K562 (cell line): Measurements from ENCODE around the gene ZSWIM6. TPM values are rescaled to one million over a fixed set of nuclear protein-coding genes. Genes with fewer than 3 reads are reported as not detected.

ENCODE experiments used
- ATAC-seq: fragments of 200-7000 bp; cut with Tn5 transposase; 3 replicates; pipeline ENCODE4 v1.9.1; 2020; ENCODE audit warnings: moderate library complexity
- BruUV-seq: library from RNA; stranded (reverse); fragments of 400-500 nt; replicated peaks from 2 replicates; lab custom pipeline; 2021; lab: Mats Ljungman, UMichigan
- CTCF ChIA-PET: fragments of 300-600 bp; formaldehyde crosslinking; extraction: SDS; loops from one replicate; lab custom pipeline; 2021; ENCODE audit warnings: low intra/inter-chr PET ratio; lab: Yijun Ruan, JAX
- POLR2A ChIA-PET: fragments of 300-600, 350-650 bp; sonication (Branson Sonifier 250); formaldehyde crosslinking; extraction: SDS; loops from one replicate; lab custom pipeline; 2021; ENCODE audit warnings: antibody characterized with exemption, inconsistent platforms; lab: Yijun Ruan, JAX
- DNase-seq, 4 experiments: peaks; one replicate each; pipeline versions ENCODE4 v3.0.0 to v3.0.0-alpha.2; 2011 to 2018; ENCODE audit warnings: low spot score in 3 of 4, mixed read lengths in 3 of 4; ENCODE audit errors: extremely low read depth in 1 of 4
- FAIRE-seq: peaks from 2 replicates; lab custom pipeline; 2011; peaks lifted over from hg19 to GRCh38; lab: Jason Lieb, UNC
- H2AFZ ChIP-seq: 2 replicates; pipeline ENCODE4 v1.6.0; 2011; ENCODE audit warnings: low read depth, low read length, control low read depth, inconsistent platforms
- H3K27ac ChIP-seq: fragments of 200-600 bp; 3 replicates; pipeline ENCODE4 v1.8.0; 2011; ENCODE audit warnings: low read depth, mild to moderate bottlenecking, control low read depth, inconsistent platforms, low read length, moderate library complexity, mixed read lengths; ENCODE audit errors: extremely low read depth
- H3K27me3 ChIP-seq, 2 experiments: fragments of 300-600 bp in 1 of 2; 2 replicates in 1 of 2; 3 replicates in 1 of 2; pipeline versions ENCODE4 v1.6.0 to v1.8.0; 2011; ENCODE audit warnings: inconsistent platforms in 2 of 2, low read length in 2 of 2, mild to moderate bottlenecking in 1 of 2, mixed read lengths in 1 of 2, moderate library complexity in 1 of 2; ENCODE audit not compliant: control insufficient read depth in 2 of 2, insufficient read depth in 2 of 2
- H3K36me3 ChIP-seq: fragments of 300-600 bp; 3 replicates; pipeline ENCODE4 v1.8.0; 2011; ENCODE audit warnings: mild to moderate bottlenecking, low read length, inconsistent platforms; ENCODE audit not compliant: control insufficient read depth, insufficient read depth
- H3K4me1 ChIP-seq, 2 experiments: fragments of 200-600 bp in 1 of 2; replicated peaks in 1 of 2; 2 replicates in 1 of 2; 3 replicates in 1 of 2; pipeline versions ENCODE4 v1.5.1 to v1.8.0; 2011; ENCODE audit warnings: inconsistent platforms in 2 of 2, low read length in 2 of 2, mild to moderate bottlenecking in 1 of 2, mixed read lengths in 1 of 2, moderate library complexity in 1 of 2; ENCODE audit not compliant: control insufficient read depth in 2 of 2, insufficient read depth in 2 of 2
- H3K4me2 ChIP-seq: 2 replicates; pipeline ENCODE4 v1.6.1; 2011; ENCODE audit warnings: low read length, control low read depth, inconsistent platforms, mixed read lengths; ENCODE audit not compliant: insufficient read depth
- H3K4me3 ChIP-seq: fragments of 200-600 bp; sonication (generic), shearing (Covaris generic); 2 replicates; pipeline ENCODE4 v1.5.1; 2016; ENCODE audit warnings: control low read depth, inconsistent platforms
- H3K79me2 ChIP-seq: fragments of 200-600 bp; 3 replicates; pipeline ENCODE4 v1.8.0; 2011; ENCODE audit warnings: low read length, inconsistent platforms; ENCODE audit not compliant: control insufficient read depth, insufficient read depth
- H3K9ac ChIP-seq, 2 experiments: 2 replicates each; pipeline versions ENCODE4 v1.6.0 to v1.6.1; 2011; ENCODE audit warnings: low read depth in 2 of 2, low read length in 2 of 2, control low read depth in 1 of 2, inconsistent platforms in 1 of 2, mild to moderate bottlenecking in 1 of 2, mixed read lengths in 1 of 2; ENCODE audit not compliant: insufficient read depth in 1 of 2
- H3K9me1 ChIP-seq: one replicate; pipeline ENCODE4 v1.6.0; 2011; ENCODE audit warnings: inconsistent platforms, mild to moderate bottlenecking, low read length, moderate library complexity; ENCODE audit not compliant: control insufficient read depth, insufficient read depth
- H3K9me3 ChIP-seq: replicated peaks from 2 replicates; pipeline ENCODE4 v1.5.1; 2011; ENCODE audit warnings: low read depth, low read length, inconsistent platforms; ENCODE audit not compliant: control insufficient read depth, insufficient read depth
- H4K20me1 ChIP-seq: replicated peaks from 2 replicates; pipeline ENCODE4 v1.6.1; 2011; ENCODE audit warnings: low read length, inconsistent platforms, mixed read lengths; ENCODE audit not compliant: control insufficient read depth, insufficient read depth
- GATA2 ChIP-seq: sonication (generic); formaldehyde crosslinking; IDR thresholded peaks from 2 replicates; pipeline ENCODE4 v1.4.0; 2020; ENCODE audit warnings: mild to moderate bottlenecking, missing genetic modification reagents
- HNRNPH1 ChIP-seq: fragments of 200-400 bp; formaldehyde crosslinking; optimal IDR thresholded peaks from 2 replicates; pipeline ENCODE3; 2017; ENCODE audit warnings: low read depth, mild to moderate bottlenecking, low read length, moderate library complexity
- ILF3 ChIP-seq: fragments of 450-650 bp; IDR thresholded peaks from 2 replicates; pipeline ENCODE4 v1.6.1; 2018; ENCODE audit warnings: antibody characterized with exemption, mild to moderate bottlenecking, moderate library complexity, borderline replicate concordance
- LEF1 ChIP-seq: fragments of 450-650 bp; IDR thresholded peaks from 2 replicates; pipeline ENCODE4 v1.6.1; 2016; ENCODE audit warnings: mild to moderate bottlenecking
- MIER1 ChIP-seq: fragments of 450-650 bp; IDR thresholded peaks from 2 replicates; pipeline ENCODE4 v1.6.1; 2016; ENCODE audit warnings: antibody characterized with exemption, mild to moderate bottlenecking, low read depth
- NR1H2 ChIP-seq: sonication (generic); formaldehyde crosslinking; IDR thresholded peaks from 2 replicates; pipeline ENCODE4 v1.4.0; 2020; ENCODE audit warnings: mild to moderate bottlenecking, missing genetic modification reagents
- PCBP1 ChIP-seq: fragments of 200-400 bp; formaldehyde crosslinking; IDR thresholded peaks from 2 replicates; pipeline ENCODE4 v1.6.1; 2018; ENCODE audit warnings: mild to moderate bottlenecking, low read depth, low read length; ENCODE audit not compliant: poor library complexity, severe bottlenecking
- POLR2B ChIP-seq: fragments of 450-650 bp; IDR thresholded peaks from 2 replicates; pipeline ENCODE4 v1.6.1; 2018; ENCODE audit warnings: low read depth; ENCODE audit not compliant: partially characterized antibody
- TCF3 ChIP-seq: sonication (generic); formaldehyde crosslinking; IDR thresholded peaks from 2 replicates; pipeline ENCODE4 v1.4.0; 2020; ENCODE audit warnings: mild to moderate bottlenecking, missing genetic modification reagents
- TRIM24 ChIP-seq, 2 experiments: fragments of 450-650 bp; IDR thresholded peaks; 2 replicates each; pipeline ENCODE4 v1.6.1; 2016
- ZNF184 ChIP-seq: sonication (generic); formaldehyde crosslinking; IDR thresholded peaks from 2 replicates; pipeline ENCODE4 v1.5.0; 2020; ENCODE audit warnings: missing genetic modification reagents
- ZNF217 ChIP-seq: sonication (generic); formaldehyde crosslinking; IDR thresholded peaks from 2 replicates; pipeline ENCODE4 v1.8.0; 2022; ENCODE audit warnings: mild to moderate bottlenecking, missing genetic modification reagents
- ZNF444 ChIP-seq: fragments of 250-450 bp; sonication (Bioruptor Pico); IDR thresholded peaks from 2 replicates; pipeline ENCODE4 v1.4.0; 2020; ENCODE audit warnings: mild to moderate bottlenecking, moderate library complexity
- WGBS: fragments of 100-300 bp; shearing (Covaris generic); methylation state at CpG from one replicate; pipeline ENCODE4 v1.1.6; 2016; ENCODE audit warnings: low coverage, mixed read lengths; ENCODE audit not compliant: insufficient coverage; ENCODE audit errors: missing lambda C conversion rate; 5-methylcytosine and 5-hydroxymethylcytosine counted together
- in situ Hi-C: fragments of 300-500 bp; cut with MboI; formaldehyde crosslinking; loops from 4 replicates; pipeline ENCODE4 v1.15.0; 2018; ENCODE audit warnings: inconsistent platforms, mixed read lengths
- intact Hi-C: fragments of 100-400 bp; cut with micrococcal nuclease; formaldehyde crosslinking; loops from 2 replicates; pipeline ENCODE4 v1.14.2; 2022
- polyA plus RNA-seq, 8 experiments: library from polyadenylated mRNA; depleted of rRNA in 4 of 8; stranded (reverse) in 5 of 8; unstranded in 3 of 8; fragments of >200 nt; fragmentation: Nextera tagmentation in 2 of 8; fragmentation: Illumina TruSeq in 1 of 8; extraction: Ambion mirVana in 2 of 8; extraction: Trizol in 1 of 8; gene quantifications; 2 replicates each; pipeline versions ENCODE4 v1.2.1 to v1.2.3, GENCODE V29; 2011 to 2014; ENCODE audit warnings: inconsistent platforms in 1 of 8, missing spikeins in 1 of 8
- total RNA-seq, 7 experiments: library from RNA; depleted of rRNA in 6 of 7; stranded (reverse); fragments of >200 nt in 6 of 7; fragmentation: Illumina TruSeq in 2 of 7; extraction: Trizol in 2 of 7; gene quantifications; 2 replicates each; pipeline versions ENCODE4 v1.2.1 to v1.2.3, GENCODE V29; 2011 to 2021; ENCODE audit warnings: low replicate concordance in 1 of 7
- TF ChIP-seq, protein P1 (sequence below): fragments of 450-650 bp; formaldehyde crosslinking; IDR thresholded peaks from 2 replicates; pipeline ENCODE4 v1.4.0; 2020; ENCODE audit warnings: mild to moderate bottlenecking, moderate library complexity
- TF ChIP-seq, protein P2 (sequence below): fragments of 250-450 bp; sonication (Bioruptor Pico); IDR thresholded peaks from 2 replicates; pipeline ENCODE4 v1.5.0; 2021; ENCODE audit warnings: mild to moderate bottlenecking, moderate library complexity
- TF ChIP-seq, protein P3 (sequence below): fragments of 250-450 bp; sonication (Bioruptor Pico); IDR thresholded peaks from 2 replicates; pipeline ENCODE4 v1.5.0; 2021
- TF ChIP-seq, protein P4 (sequence below): sonication (generic); IDR thresholded peaks from 2 replicates; pipeline ENCODE4 v1.6.1; 2016

Gene ZSWIM6
- total and polyA plus RNA-seq, 9 of the 15 experiments (the other 6 are each of a cell fraction or from before 2014, with no cell fraction given): 0.81 to 3.2 (median 2.0) TPM

DNA sequence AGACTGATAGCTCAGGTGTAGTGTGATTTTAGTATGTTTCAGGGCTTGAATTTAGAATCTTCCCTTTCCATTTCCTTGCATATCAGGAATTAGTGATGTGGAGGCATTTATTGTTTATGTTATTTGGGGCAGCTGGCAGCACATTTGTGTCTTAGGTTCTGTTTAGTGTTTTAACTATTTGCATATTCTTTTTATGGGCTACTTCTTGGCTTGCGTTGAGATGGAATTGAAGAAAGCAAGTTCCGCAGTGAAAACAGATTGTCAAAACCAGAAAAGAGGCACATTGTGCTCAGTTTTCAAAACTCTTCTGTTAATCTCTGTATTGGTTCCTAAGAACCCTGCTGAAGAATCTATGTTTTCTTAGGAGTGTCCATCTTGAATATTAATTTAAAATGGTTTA, 80.3 kb downstream of the ZSWIM6 start:
- in situ Hi-C loops (no loop called here), intact Hi-C loops (no loop called here)
- Histone ChIP-seq H3K27ac (no peak overlapping the region), H3K4me2 (no peak overlapping the region), H3K9me1 (no peaks in the 10 kb centered on the region), H3K4me3 (no peak overlapping the region), H3K27me3 (peaks cover 5 to 7% of the 10 kb centered on the region in 2 experiments; a peak in 2 of 5 replicates), H4K20me1 (peaks cover 3% of the 10 kb centered on the region; the same call in 1 of the 2 replicates), H3K9ac (no peak overlapping the region), H2AFZ (no peak overlapping the region), H3K36me3 (no peaks in the 10 kb centered on the region), H3K4me1 (peaks cover 0 to 20% of the 10 kb centered on the region in 2 experiments; a peak in 3 of 5 replicates), H3K9me3 (no peaks in the 10 kb centered on the region), H3K79me2 (no peaks in the 10 kb centered on the region)
- ChIA-PET CTCF (no interaction called here), POLR2A (no interaction called here)
- no peak for FAIRE-seq
- 92% methylated on average over 2 of the region's 2 CpGs for WGBS
- ATAC-seq: no peak
- BruUV-seq: no TSS peak
- no peak for DNase-seq
- TF ChIP-seq, protein P1, sequence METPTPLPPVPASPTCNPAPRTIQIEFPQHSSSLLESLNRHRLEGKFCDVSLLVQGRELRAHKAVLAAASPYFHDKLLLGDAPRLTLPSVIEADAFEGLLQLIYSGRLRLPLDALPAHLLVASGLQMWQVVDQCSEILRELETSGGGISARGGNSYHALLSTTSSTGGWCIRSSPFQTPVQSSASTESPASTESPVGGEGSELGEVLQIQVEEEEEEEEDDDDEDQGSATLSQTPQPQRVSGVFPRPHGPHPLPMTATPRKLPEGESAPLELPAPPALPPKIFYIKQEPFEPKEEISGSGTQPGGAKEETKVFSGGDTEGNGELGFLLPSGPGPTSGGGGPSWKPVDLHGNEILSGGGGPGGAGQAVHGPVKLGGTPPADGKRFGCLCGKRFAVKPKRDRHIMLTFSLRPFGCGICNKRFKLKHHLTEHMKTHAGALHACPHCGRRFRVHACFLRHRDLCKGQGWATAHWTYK (CRISPR knock-in tag): no peak
- TF ChIP-seq LEF1: no peak
- TF ChIP-seq ZNF184 (CRISPR knock-in tag): no peak
- TF ChIP-seq, protein P2, sequence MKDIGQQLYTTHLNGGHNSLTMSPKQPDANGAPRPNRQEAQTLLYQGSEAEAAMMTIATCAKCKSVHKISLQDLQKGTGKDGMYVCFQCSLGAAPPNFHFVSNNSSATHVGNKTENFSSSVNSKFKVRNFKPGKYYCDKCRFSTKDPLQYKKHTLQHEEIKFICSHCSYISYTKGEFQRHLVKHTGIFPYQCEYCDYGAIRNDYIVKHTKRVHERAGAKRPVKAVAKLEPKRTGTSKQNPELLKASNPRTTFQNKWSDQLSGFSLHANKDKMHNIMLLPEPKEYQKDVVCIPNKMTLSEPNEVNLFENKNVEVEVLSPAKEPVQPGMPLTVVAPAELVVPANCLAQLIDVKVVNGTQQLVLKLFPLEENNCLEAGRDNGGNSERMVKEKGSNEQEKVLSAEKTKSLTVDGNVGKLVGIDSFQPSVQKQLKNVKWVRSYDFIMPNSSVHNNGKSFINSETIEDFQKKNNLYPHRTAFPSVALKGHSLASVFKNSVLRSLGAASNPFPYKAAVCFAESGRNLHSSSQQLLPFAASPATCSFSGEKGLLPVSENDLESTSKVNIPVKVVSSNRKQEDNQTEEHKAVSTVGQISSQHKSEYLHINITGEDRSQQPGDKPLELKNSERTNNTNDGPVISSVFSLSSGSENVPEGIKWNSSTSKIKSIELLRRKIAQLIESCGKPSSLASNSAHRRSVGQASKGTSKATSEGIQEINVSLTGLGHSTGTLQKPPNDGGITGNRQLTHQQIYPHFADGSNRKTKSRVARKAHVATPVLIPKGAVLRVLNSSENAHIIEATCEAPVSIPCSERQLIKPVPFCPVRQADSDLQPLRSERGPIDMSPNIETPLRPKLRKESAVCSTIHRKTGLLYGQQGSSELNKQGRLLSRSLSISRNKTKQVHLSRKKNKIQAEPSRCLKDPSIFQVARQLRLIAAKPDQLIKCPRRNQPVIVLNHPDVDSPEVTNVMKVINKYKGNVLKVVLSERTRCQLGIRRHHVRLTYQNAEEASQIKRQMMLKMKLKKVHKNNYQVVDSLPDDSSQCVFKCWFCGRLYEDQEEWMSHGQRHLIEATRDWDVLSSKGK: no peak
- no peak for TF ChIP-seq ZNF217 (CRISPR knock-in tag)
- TF ChIP-seq, protein P3, sequence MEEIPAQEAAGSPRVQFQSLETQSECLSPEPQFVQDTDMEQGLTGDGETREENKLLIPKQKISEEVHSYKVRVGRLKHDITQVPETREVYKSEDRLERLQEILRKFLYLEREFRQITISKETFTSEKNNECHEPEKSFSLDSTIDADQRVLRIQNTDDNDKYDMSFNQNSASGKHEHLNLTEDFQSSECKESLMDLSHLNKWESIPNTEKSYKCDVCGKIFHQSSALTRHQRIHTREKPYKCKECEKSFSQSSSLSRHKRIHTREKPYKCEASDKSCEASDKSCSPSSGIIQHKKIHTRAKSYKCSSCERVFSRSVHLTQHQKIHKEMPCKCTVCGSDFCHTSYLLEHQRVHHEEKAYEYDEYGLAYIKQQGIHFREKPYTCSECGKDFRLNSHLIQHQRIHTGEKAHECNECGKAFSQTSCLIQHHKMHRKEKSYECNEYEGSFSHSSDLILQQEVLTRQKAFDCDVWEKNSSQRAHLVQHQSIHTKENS: no peak
- no peak for TF ChIP-seq ILF3
- no peak for TF ChIP-seq POLR2B
- no peak for TF ChIP-seq TCF3 (CRISPR knock-in tag)
- no peak for TF ChIP-seq MIER1
- no peak for TF ChIP-seq ZNF444 (CRISPR knock-in tag)
- no peak for TF ChIP-seq GATA2 (CRISPR knock-in tag)
- no peak for TF ChIP-seq NR1H2 (CRISPR knock-in tag)
- TF ChIP-seq PCBP1: no peak
- TF ChIP-seq HNRNPH1: no peak
- TF ChIP-seq, protein P4, sequence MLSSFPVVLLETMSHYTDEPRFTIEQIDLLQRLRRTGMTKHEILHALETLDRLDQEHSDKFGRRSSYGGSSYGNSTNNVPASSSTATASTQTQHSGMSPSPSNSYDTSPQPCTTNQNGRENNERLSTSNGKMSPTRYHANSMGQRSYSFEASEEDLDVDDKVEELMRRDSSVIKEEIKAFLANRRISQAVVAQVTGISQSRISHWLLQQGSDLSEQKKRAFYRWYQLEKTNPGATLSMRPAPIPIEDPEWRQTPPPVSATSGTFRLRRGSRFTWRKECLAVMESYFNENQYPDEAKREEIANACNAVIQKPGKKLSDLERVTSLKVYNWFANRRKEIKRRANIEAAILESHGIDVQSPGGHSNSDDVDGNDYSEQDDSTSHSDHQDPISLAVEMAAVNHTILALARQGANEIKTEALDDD: no peak
- no peak for TF ChIP-seq TRIM24 (IDR thresholded peaks at IDR 0.05)
